Uterus (tissue), 2 donors: ENCODE measurements around the gene ZNF474.

Experiments used
- CTCF ChIP-seq, 4 experiments: fragments of 200-600 bp in 2 of 4; fragments of 450-650 bp in 2 of 4; sonication (generic) in 2 of 4; IDR thresholded peaks; one replicate each; pipeline ENCODE4 v1.5.1; 2016 to 2019; ENCODE audit warnings: antibody characterized with exemption in 4 of 4, mild to moderate bottlenecking in 2 of 4, moderate library complexity in 1 of 4
- POLR2A ChIP-seq, 2 donors: fragments of 450-650 bp; IDR thresholded peaks; one replicate each; pipeline ENCODE4 v1.6.1; 2016; ENCODE audit warnings: antibody characterized with exemption in 2 of 2, mild to moderate bottlenecking in 1 of 2, moderate library complexity in 1 of 2

- TF ChIP-seq CTCF (IDR thresholded peaks at IDR 0.05) (no peak), POLR2A (IDR thresholded peaks at IDR 0.05) (no peak)
These were observed 47.8 kb upstream of the ZNF474 start for GRCh38 chr5:122081541-122081940.
